Measurements from ENCODE around the gene PTPN11.

GRCh38 chr12:112515868-112516267 is 97.1 kb downstream of the PTPN11 start:
- TF ChIP-seq CTCF (IDR thresholded peaks at IDR 0.05) (no peak), REST (IDR thresholded peaks at IDR 0.05) (no peak), HES2 (IDR thresholded peaks at IDR 0.05) (no peak)
